Measurements from ENCODE around the gene GPC5.

DNA sequence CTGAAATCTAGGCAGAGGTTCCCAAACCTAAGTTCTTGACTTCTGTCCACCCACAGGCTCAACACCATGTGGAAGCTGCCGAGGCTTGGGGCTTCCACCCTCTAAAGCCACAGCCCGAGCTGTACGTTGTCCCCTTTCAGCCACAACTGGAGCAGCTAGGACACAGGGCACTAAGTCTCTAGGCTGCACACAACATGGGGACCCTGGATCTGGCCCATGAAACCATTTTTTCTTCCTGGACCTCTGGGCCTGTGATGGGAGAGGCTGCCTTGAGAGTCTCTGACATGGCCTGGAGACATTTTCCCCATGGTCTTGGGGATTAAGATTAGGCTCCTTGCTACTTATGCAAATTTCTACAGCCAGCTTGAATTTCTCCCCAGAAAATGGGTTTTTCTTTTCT, 118.4 kb downstream of the GPC5 start:
- TF ChIP-seq TAF1 (IDR thresholded peaks at IDR 0.05; ENCODE audit: low read depth) (no peak), TEAD4 (IDR thresholded peaks at IDR 0.05) (no peak), CEBPB (IDR thresholded peaks at IDR 0.05) (no peak)
- TF ChIP-seq, protein P1, sequence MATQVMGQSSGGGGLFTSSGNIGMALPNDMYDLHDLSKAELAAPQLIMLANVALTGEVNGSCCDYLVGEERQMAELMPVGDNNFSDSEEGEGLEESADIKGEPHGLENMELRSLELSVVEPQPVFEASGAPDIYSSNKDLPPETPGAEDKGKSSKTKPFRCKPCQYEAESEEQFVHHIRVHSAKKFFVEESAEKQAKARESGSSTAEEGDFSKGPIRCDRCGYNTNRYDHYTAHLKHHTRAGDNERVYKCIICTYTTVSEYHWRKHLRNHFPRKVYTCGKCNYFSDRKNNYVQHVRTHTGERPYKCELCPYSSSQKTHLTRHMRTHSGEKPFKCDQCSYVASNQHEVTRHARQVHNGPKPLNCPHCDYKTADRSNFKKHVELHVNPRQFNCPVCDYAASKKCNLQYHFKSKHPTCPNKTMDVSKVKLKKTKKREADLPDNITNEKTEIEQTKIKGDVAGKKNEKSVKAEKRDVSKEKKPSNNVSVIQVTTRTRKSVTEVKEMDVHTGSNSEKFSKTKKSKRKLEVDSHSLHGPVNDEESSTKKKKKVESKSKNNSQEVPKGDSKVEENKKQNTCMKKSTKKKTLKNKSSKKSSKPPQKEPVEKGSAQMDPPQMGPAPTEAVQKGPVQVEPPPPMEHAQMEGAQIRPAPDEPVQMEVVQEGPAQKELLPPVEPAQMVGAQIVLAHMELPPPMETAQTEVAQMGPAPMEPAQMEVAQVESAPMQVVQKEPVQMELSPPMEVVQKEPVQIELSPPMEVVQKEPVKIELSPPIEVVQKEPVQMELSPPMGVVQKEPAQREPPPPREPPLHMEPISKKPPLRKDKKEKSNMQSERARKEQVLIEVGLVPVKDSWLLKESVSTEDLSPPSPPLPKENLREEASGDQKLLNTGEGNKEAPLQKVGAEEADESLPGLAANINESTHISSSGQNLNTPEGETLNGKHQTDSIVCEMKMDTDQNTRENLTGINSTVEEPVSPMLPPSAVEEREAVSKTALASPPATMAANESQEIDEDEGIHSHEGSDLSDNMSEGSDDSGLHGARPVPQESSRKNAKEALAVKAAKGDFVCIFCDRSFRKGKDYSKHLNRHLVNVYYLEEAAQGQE (IDR thresholded peaks at IDR 0.05; ENCODE audit: low read depth) = no peak
- TF ChIP-seq, protein P2, sequence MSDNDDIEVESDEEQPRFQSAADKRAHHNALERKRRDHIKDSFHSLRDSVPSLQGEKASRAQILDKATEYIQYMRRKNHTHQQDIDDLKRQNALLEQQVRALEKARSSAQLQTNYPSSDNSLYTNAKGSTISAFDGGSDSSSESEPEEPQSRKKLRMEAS (IDR thresholded peaks at IDR 0.05) = no peak
